HepG2 (cell line): ENCODE measurements around the gene ITPK1. TPM values are rescaled to one million over a fixed set of nuclear protein-coding genes. Genes with fewer than 3 reads are reported as not detected.
A peak's percentile ranks its signal among the peaks of the same experiment; 100 is the strongest.

ENCODE experiments used
- ASH2L ChIP-seq: fragments of 300-600, 200-600 bp; sonication (generic); IDR thresholded peaks from 2 replicates; pipeline ENCODE4 v1.7.0; 2017; ENCODE audit warnings: low read depth, mild to moderate bottlenecking, moderate library complexity, mixed read lengths, low read length; ENCODE audit not compliant: insufficient read length
- BRCA1 ChIP-seq: sonication (generic); formaldehyde crosslinking; IDR thresholded peaks from 2 replicates; pipeline ENCODE4 v1.4.0; 2020; ENCODE audit warnings: missing genetic modification reagents
- EEA1 ChIP-seq: sonication (generic); formaldehyde crosslinking; IDR thresholded peaks from 2 replicates; pipeline ENCODE4 v1.5.1; 2020; ENCODE audit warnings: mild to moderate bottlenecking, missing genetic modification reagents, borderline replicate concordance
- ELF3 ChIP-seq: IDR thresholded peaks from 2 replicates; pipeline ENCODE4 v1.6.1; 2016; ENCODE audit warnings: missing genetic modification reagents, missing compliant biosample characterization
- FOXK1 ChIP-seq: sonication (generic); formaldehyde crosslinking; IDR thresholded peaks from 2 replicates; pipeline ENCODE4 v1.4.0; 2020; ENCODE audit warnings: low read depth, missing genetic modification reagents, borderline replicate concordance
- FOXO1 ChIP-seq: sonication (generic); formaldehyde crosslinking; IDR thresholded peaks from 2 replicates; pipeline ENCODE4 v1.4.0; 2020; ENCODE audit warnings: missing genetic modification reagents
- GTF3A ChIP-seq: sonication (generic); formaldehyde crosslinking; conservative IDR thresholded peaks from 2 replicates; pipeline ENCODE4 v1.4.0; 2020; ENCODE audit warnings: mild to moderate bottlenecking, missing genetic modification reagents
- HMG20A ChIP-seq: IDR thresholded peaks from 2 replicates; pipeline ENCODE4 v1.6.1; 2016; ENCODE audit warnings: borderline replicate concordance
- HNRNPK ChIP-seq: fragments of 200-400 bp; formaldehyde crosslinking; IDR thresholded peaks from 2 replicates; pipeline ENCODE4 v1.6.1; 2018; ENCODE audit warnings: low read length, low read depth, moderate library complexity, mild to moderate bottlenecking; ENCODE audit not compliant: poor library complexity, severe bottlenecking
- IRX3 ChIP-seq: sonication (generic); formaldehyde crosslinking; IDR thresholded peaks from 2 replicates; pipeline ENCODE4 v1.8.1; 2023; ENCODE audit warnings: mild to moderate bottlenecking, low read depth, missing genetic modification reagents, borderline replicate concordance
- MYNN ChIP-seq: sonication (generic); formaldehyde crosslinking; IDR thresholded peaks from 2 replicates; pipeline ENCODE4 v1.4.0; 2020; ENCODE audit warnings: mild to moderate bottlenecking, low read depth, missing genetic modification reagents
- NFYC ChIP-seq: IDR thresholded peaks from 2 replicates; pipeline ENCODE4 v1.6.1; 2016; ENCODE audit warnings: missing genetic modification reagents, missing compliant biosample characterization
- NPAS2 ChIP-seq: sonication (generic); formaldehyde crosslinking; IDR thresholded peaks from 2 replicates; pipeline ENCODE4 v1.8.0; 2022; ENCODE audit warnings: mild to moderate bottlenecking, missing genetic modification reagents, borderline replicate concordance
- PHF21A ChIP-seq: sonication (generic); formaldehyde crosslinking; IDR thresholded peaks from 2 replicates; pipeline ENCODE4 v1.5.0; 2020; ENCODE audit warnings: mild to moderate bottlenecking, missing genetic modification reagents
- POLR2AphosphoS5 ChIP-seq: IDR thresholded peaks from 2 replicates; pipeline ENCODE4 v1.6.1; 2012; ENCODE audit warnings: low read depth, low read length
- U2AF1 ChIP-seq: fragments of 200-400 bp; formaldehyde crosslinking; optimal IDR thresholded peaks from 2 replicates; pipeline ENCODE3; 2017; ENCODE audit warnings: mild to moderate bottlenecking, low read depth, low read length
- ZFP41 ChIP-seq: sonication (generic); formaldehyde crosslinking; IDR thresholded peaks from 2 replicates; pipeline ENCODE4 v1.4.0; 2020; ENCODE audit warnings: mild to moderate bottlenecking, missing genetic modification reagents, borderline replicate concordance
- ZIK1 ChIP-seq: sonication (generic); formaldehyde crosslinking; IDR thresholded peaks from 2 replicates; pipeline ENCODE4 v1.5.0; 2020; ENCODE audit warnings: mild to moderate bottlenecking, low read depth, missing genetic modification reagents, borderline replicate concordance
- ZNF263 ChIP-seq: sonication (generic); formaldehyde crosslinking; IDR thresholded peaks from 2 replicates; pipeline ENCODE4 v1.4.0; 2020; ENCODE audit warnings: missing genetic modification reagents
- ZNF326 ChIP-seq: sonication (generic); formaldehyde crosslinking; IDR thresholded peaks from 2 replicates; pipeline ENCODE4 v1.4.0; 2020; ENCODE audit warnings: missing genetic modification reagents, borderline replicate concordance
- ZNF484 ChIP-seq: sonication (generic); formaldehyde crosslinking; IDR thresholded peaks from 2 replicates; pipeline ENCODE4 v1.5.1; 2020; ENCODE audit warnings: mild to moderate bottlenecking, low read depth, missing genetic modification reagents, borderline replicate concordance
- ZNF549 ChIP-seq: sonication (generic); formaldehyde crosslinking; IDR thresholded peaks from 2 replicates; pipeline ENCODE4 v1.5.0; 2020; ENCODE audit warnings: missing genetic modification reagents
- ZNF562 ChIP-seq: sonication (generic); formaldehyde crosslinking; IDR thresholded peaks from 2 replicates; pipeline ENCODE4 v1.8.0; 2022; ENCODE audit warnings: missing genetic modification reagents, borderline replicate concordance
- ZNF577 ChIP-seq: sonication (generic); formaldehyde crosslinking; IDR thresholded peaks from 2 replicates; pipeline ENCODE4 v1.4.0; 2020; ENCODE audit warnings: mild to moderate bottlenecking, low read depth, missing genetic modification reagents, borderline replicate concordance
- polyA plus RNA-seq, 8 experiments: library from polyadenylated mRNA; depleted of rRNA in 3 of 8; stranded (reverse) in 7 of 8; unstranded in 1 of 8; fragments of >200 nt; fragmentation: Illumina TruSeq in 4 of 8; extraction: Trizol in 4 of 8; gene quantifications; 2 replicates each; pipeline versions ENCODE4 v1.2.1 to v1.2.3, GENCODE V29; 2011 to 2016; ENCODE audit warnings: low read depth in 4 of 8, missing spikeins in 1 of 8, mixed read lengths in 1 of 8; ENCODE audit not compliant: insufficient read depth in 1 of 8
- total RNA-seq, 5 experiments: library from RNA; depleted of rRNA; stranded (reverse); fragments of >200 nt; fragmentation: Illumina TruSeq; extraction: Trizol; gene quantifications; 2 replicates each; pipeline ENCODE4 v1.2.3, GENCODE V29; 2016; ENCODE audit warnings: low read depth in 1 of 5
- TF ChIP-seq, protein P1 (sequence below): sonication (generic); formaldehyde crosslinking; IDR thresholded peaks from 2 replicates; pipeline ENCODE4 v1.9.0; 2021; ENCODE audit warnings: missing genetic modification reagents, borderline replicate concordance
- TF ChIP-seq, protein P2 (sequence below): IDR thresholded peaks from 2 replicates; pipeline ENCODE4 v1.6.1; 2016; ENCODE audit warnings: mild to moderate bottlenecking, missing biosample characterization, missing genetic modification reagents
- TF ChIP-seq, protein P3 (sequence below): sonication (generic); formaldehyde crosslinking; IDR thresholded peaks from 2 replicates; pipeline ENCODE4 v1.4.0; 2020; ENCODE audit warnings: missing genetic modification reagents

The ITPK1 gene
- total and polyA plus RNA-seq, 2 of the 13 experiments (the other 11 are each of a cell fraction or from before 2014, with no cell fraction given) = 20.5 to 47.5 TPM

DNA sequence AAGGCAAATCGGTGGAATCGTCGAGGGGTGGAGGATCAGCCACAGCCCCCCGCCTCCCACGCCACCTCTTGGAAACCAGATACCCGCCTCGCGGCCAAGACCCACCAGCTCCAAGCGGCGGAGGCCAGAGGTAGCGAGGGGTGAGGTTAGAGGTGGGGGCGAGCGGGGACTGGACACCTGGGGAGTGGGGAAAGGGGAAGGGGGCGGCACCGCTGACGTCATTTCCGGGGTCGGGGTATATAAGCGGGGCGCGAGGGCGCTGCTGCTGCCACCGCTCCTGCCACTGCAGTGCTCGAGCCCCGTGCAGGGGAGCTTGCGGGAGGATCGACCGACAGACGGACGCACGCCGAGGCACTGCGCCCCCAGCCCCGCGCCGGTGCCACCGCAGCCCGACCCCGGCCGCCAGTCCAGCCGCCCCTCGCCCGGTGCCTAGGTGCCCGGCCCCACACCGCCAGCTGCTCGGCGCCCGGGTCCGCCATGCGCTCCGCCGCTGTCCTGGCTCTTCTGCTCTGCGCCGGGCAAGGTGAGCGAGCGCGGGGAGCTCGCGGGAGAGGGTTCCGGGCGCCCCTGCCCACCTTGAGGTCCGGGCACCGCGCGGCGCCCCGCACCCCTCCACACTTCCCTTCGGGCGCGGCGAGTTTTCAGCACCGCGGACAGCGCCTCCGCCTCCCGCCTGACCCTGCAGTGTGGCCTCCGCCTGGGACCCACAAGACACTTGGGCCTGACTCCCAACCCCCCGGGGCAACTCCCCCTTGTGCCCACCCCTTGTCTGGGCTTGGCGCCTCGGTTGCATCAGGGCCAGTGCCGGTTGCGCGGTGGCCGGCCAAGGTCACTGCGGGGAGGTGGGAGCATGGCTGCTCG lies 192.6 kb downstream of the ITPK1 start, which contains the start of gene CHGA (continued):
- TF ChIP-seq HNRNPK = peak; percentile 91
- TF ChIP-seq EEA1 = peak; percentile 94
- TF ChIP-seq, protein P1, sequence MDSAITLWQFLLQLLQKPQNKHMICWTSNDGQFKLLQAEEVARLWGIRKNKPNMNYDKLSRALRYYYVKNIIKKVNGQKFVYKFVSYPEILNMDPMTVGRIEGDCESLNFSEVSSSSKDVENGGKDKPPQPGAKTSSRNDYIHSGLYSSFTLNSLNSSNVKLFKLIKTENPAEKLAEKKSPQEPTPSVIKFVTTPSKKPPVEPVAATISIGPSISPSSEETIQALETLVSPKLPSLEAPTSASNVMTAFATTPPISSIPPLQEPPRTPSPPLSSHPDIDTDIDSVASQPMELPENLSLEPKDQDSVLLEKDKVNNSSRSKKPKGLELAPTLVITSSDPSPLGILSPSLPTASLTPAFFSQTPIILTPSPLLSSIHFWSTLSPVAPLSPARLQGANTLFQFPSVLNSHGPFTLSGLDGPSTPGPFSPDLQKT (CRISPR knock-in tag) = no peak
- TF ChIP-seq ZIK1 = peak; percentile 87; the same call in 1 of the 2 replicates
- peak; percentile 61; the same call in 1 of the 2 replicates for TF ChIP-seq MYNN (CRISPR knock-in tag)
- no peak for TF ChIP-seq U2AF1
- peak; percentile 85; the same call in 1 of the 2 replicates for TF ChIP-seq IRX3
- TF ChIP-seq ELF3 (CRISPR knock-in tag) = peak; percentile 78
- TF ChIP-seq NFYC (CRISPR knock-in tag) = peak; percentile 30; the same call in 1 of the 2 replicates
- TF ChIP-seq ASH2L = no peak
- no peak for TF ChIP-seq GTF3A (CRISPR knock-in tag)
- TF ChIP-seq FOXO1 (CRISPR knock-in tag) = peak; percentile 71
- TF ChIP-seq ZFP41 (CRISPR knock-in tag) = no peak
- TF ChIP-seq BRCA1 (CRISPR knock-in tag) = peak; percentile 97
- TF ChIP-seq, protein P2, sequence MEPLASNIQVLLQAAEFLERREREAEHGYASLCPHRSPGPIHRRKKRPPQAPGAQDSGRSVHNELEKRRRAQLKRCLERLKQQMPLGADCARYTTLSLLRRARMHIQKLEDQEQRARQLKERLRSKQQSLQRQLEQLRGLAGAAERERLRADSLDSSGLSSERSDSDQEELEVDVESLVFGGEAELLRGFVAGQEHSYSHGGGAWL = peak; percentile 98
- no peak for TF ChIP-seq POLR2AphosphoS5
- TF ChIP-seq ZNF326 (CRISPR knock-in tag) = no peak
- TF ChIP-seq NPAS2 = no peak
- TF ChIP-seq, protein P3, sequence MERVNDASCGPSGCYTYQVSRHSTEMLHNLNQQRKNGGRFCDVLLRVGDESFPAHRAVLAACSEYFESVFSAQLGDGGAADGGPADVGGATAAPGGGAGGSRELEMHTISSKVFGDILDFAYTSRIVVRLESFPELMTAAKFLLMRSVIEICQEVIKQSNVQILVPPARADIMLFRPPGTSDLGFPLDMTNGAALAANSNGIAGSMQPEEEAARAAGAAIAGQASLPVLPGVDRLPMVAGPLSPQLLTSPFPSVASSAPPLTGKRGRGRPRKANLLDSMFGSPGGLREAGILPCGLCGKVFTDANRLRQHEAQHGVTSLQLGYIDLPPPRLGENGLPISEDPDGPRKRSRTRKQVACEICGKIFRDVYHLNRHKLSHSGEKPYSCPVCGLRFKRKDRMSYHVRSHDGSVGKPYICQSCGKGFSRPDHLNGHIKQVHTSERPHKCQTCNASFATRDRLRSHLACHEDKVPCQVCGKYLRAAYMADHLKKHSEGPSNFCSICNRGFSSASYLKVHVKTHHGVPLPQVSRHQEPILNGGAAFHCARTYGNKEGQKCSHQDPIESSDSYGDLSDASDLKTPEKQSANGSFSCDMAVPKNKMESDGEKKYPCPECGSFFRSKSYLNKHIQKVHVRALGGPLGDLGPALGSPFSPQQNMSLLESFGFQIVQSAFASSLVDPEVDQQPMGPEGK (CRISPR knock-in tag) = peak; percentile 58; the same call in 1 of the 2 replicates
- TF ChIP-seq FOXK1 = peak; percentile 79; the same call in 1 of the 2 replicates
- TF ChIP-seq ZNF562 (CRISPR knock-in tag) = no peak
- TF ChIP-seq HMG20A = peak; percentile 41; the same call in 1 of the 2 replicates
- no peak; the same call in 1 of the 2 replicates for TF ChIP-seq ZNF484 (CRISPR knock-in tag)
- TF ChIP-seq ZNF577 (CRISPR knock-in tag) = 0 out of 2 replicates have a peak, but pooled peaks have one; percentile 72
- 0 out of 2 replicates have a peak, but pooled peaks have one; percentile 47 for TF ChIP-seq ZNF549 (CRISPR knock-in tag)
- peak; percentile 68 for TF ChIP-seq ZNF263
- TF ChIP-seq PHF21A = no peak
